IMR-90 (cell line): ENCODE data around the gene PCGF6. TPM values are rescaled to one million over a fixed set of nuclear protein-coding genes. Genes with fewer than 3 reads are reported as not detected.

Experiments
- ATAC-seq: fragments of 200-7000 bp; cut with Tn5 transposase; 2 replicates; pipeline ENCODE4 v1.9.1; 2020; ENCODE audit warnings: low read depth, mild to moderate bottlenecking, moderate library complexity
- BruUV-seq: library from RNA; stranded (reverse); fragments of 400-500 nt; replicated peaks from 2 replicates; lab custom pipeline; 2021; lab: Mats Ljungman, UMichigan
- CTCF ChIA-PET: fragments of 300-600 bp; formaldehyde crosslinking; extraction: SDS; loops from one replicate; lab custom pipeline; 2021; ENCODE audit warnings: antibody characterized with exemption; lab: Yijun Ruan, JAX
- POLR2A ChIA-PET: fragments of 300-600 bp; sonication (Branson Sonifier 250); formaldehyde crosslinking; loops from one replicate; lab custom pipeline; 2022; ENCODE audit warnings: antibody characterized with exemption; ENCODE audit not compliant: unreplicated experiment; lab: Charles Lee
- DNase-seq: peaks from one replicate; pipeline ENCODE4 v3.0.0; 2013
- H2AFZ ChIP-seq: replicated peaks from 2 replicates; pipeline ENCODE3; 2013; ENCODE audit warnings: low read length, mild to moderate bottlenecking; ENCODE audit not compliant: poor library complexity
- H2AK5ac ChIP-seq: 2 replicates; pipeline ENCODE4 v1.6.1; 2013; ENCODE audit warnings: low read depth, low read length, inconsistent platforms
- H2AK9ac ChIP-seq: replicated peaks from 2 replicates; pipeline ENCODE3; 2013; ENCODE audit warnings: mild to moderate bottlenecking, low read depth, low read length, moderate library complexity; ENCODE audit not compliant: poor library complexity
- H2BK120ac ChIP-seq: 2 replicates; pipeline ENCODE4 v1.6.1; 2013; ENCODE audit warnings: low read depth, low read length, inconsistent platforms
- H2BK15ac ChIP-seq: 3 replicates; pipeline ENCODE4 v1.6.1; 2013; ENCODE audit warnings: low read depth, low read length, inconsistent platforms
- H2BK20ac ChIP-seq: 2 replicates; pipeline ENCODE4 v1.6.1; 2013; ENCODE audit warnings: low read depth, mild to moderate bottlenecking, inconsistent platforms, low read length, moderate library complexity
- H2BK5ac ChIP-seq: 2 replicates; pipeline ENCODE4 v1.6.1; 2013; ENCODE audit warnings: mild to moderate bottlenecking, low read depth, low read length, inconsistent platforms; ENCODE audit not compliant: poor library complexity, severe bottlenecking
- H3K14ac ChIP-seq: replicated peaks from 2 replicates; pipeline ENCODE4 v1.6.1; 2013; ENCODE audit warnings: low read depth, low read length, inconsistent platforms
- H3K18ac ChIP-seq: 2 replicates; pipeline ENCODE4 v1.6.1; 2013; ENCODE audit warnings: low read depth, low read length, control low read depth
- H3K23ac ChIP-seq: 2 replicates; pipeline ENCODE4 v1.6.1; 2013; ENCODE audit warnings: low read depth, low read length, inconsistent platforms
- H3K27ac ChIP-seq: 2 replicates; pipeline ENCODE4 v1.5.1; 2013; ENCODE audit warnings: mild to moderate bottlenecking, control low read depth, low read length; ENCODE audit not compliant: insufficient read depth
- H3K27me3 ChIP-seq: 2 replicates; pipeline ENCODE4 v1.6.1; 2013; ENCODE audit warnings: low read length; ENCODE audit not compliant: control insufficient read depth, insufficient read depth
- H3K36me3 ChIP-seq: 2 replicates; pipeline ENCODE4 v1.6.1; 2013; ENCODE audit warnings: low read length, mixed read lengths; ENCODE audit not compliant: control insufficient read depth, insufficient read depth
- H3K4ac ChIP-seq: 2 replicates; pipeline ENCODE4 v1.6.1; 2013; ENCODE audit warnings: low read depth, low read length, inconsistent platforms
- H3K4me1 ChIP-seq: 2 replicates; pipeline ENCODE4 v1.6.1; 2013; ENCODE audit warnings: low read length, mixed read lengths; ENCODE audit not compliant: control insufficient read depth, insufficient read depth
- H3K4me2 ChIP-seq: 2 replicates; pipeline ENCODE4 v1.6.1; 2013; ENCODE audit warnings: low read depth, mild to moderate bottlenecking, control low read depth, low read length, moderate library complexity
- H3K4me3 ChIP-seq: 2 replicates; pipeline ENCODE4 v1.5.1; 2013; ENCODE audit warnings: low read depth, mild to moderate bottlenecking, control low read depth, low read length, moderate library complexity; ENCODE audit not compliant: insufficient read depth
- H3K56ac ChIP-seq: 2 replicates; pipeline ENCODE4 v1.6.1; 2013; ENCODE audit warnings: low read length, inconsistent platforms; ENCODE audit not compliant: insufficient read depth; ENCODE audit errors: extremely low read depth
- H3K79me1 ChIP-seq, 2 experiments: 2 replicates each; pipeline ENCODE4 v1.6.1; 2013; ENCODE audit warnings: low read length in 2 of 2, inconsistent platforms in 1 of 2, low read depth in 1 of 2
- H3K9ac ChIP-seq: 2 replicates; pipeline ENCODE4 v1.6.1; 2013; ENCODE audit warnings: low read depth, low read length, control low read depth
- H3K9me1 ChIP-seq: 2 replicates; pipeline ENCODE4 v1.6.1; 2013; ENCODE audit warnings: low read length, inconsistent platforms; ENCODE audit not compliant: insufficient read depth
- H3K9me3 ChIP-seq: 2 replicates; pipeline ENCODE4 v1.6.1; 2013; ENCODE audit warnings: low read length; ENCODE audit not compliant: control insufficient read depth, insufficient read depth
- H4K20me1 ChIP-seq: 2 replicates; pipeline ENCODE4 v1.6.1; 2013; ENCODE audit warnings: low read length, inconsistent platforms; ENCODE audit not compliant: insufficient read depth
- H4K5ac ChIP-seq: 2 replicates; pipeline ENCODE4 v1.6.1; 2013; ENCODE audit warnings: mild to moderate bottlenecking, low read depth, low read length, control low read depth
- H4K8ac ChIP-seq, 2 experiments: 2 replicates each; pipeline ENCODE4 v1.6.1; 2013; ENCODE audit warnings: low read depth in 2 of 2, low read length in 2 of 2, control low read depth in 1 of 2, inconsistent platforms in 1 of 2
- H4K91ac ChIP-seq: 2 replicates; pipeline ENCODE4 v1.6.1; 2013; ENCODE audit warnings: low read depth, low read length, inconsistent platforms; ENCODE audit not compliant: insufficient read depth
- MXI1 ChIP-seq: IDR thresholded peaks from 2 replicates; pipeline ENCODE4 v1.6.1; 2012; ENCODE audit warnings: low read depth, mild to moderate bottlenecking, low read length, moderate library complexity, borderline replicate concordance
- NFE2L2 ChIP-seq: fragments of 150-350 bp; IDR thresholded peaks from 2 replicates; pipeline ENCODE4 v1.6.1; 2016; ENCODE audit warnings: low read depth, mild to moderate bottlenecking, low read length
- POLR2A ChIP-seq: IDR thresholded peaks from 2 replicates; pipeline ENCODE4 v1.6.1; 2012; ENCODE audit warnings: mild to moderate bottlenecking, low read depth, low read length
- RCOR1 ChIP-seq: IDR thresholded peaks from 2 replicates; pipeline ENCODE4 v1.6.1; 2012; ENCODE audit warnings: mild to moderate bottlenecking, low read length, improper control_type of control experiment; ENCODE audit not compliant: insufficient replicate concordance
- WGBS, 2 experiments: methylation state at CpG; one replicate each; pipeline versions ENCODE4 v1.1.5 to v1.1.7; 2013; ENCODE audit warnings: missing lambda C conversion rate in 2 of 2; ENCODE audit not compliant: insufficient read length in 1 of 2; ENCODE audit errors: extremely low coverage in 2 of 2; 5-methylcytosine and 5-hydroxymethylcytosine counted together
- dilution Hi-C: fragments of 300-500 bp; cut with HindIII; formaldehyde crosslinking; loops from one replicate; pipeline ENCODE4 v1.14.3; 2018; ENCODE audit warnings: low sequenced_read_pairs; ENCODE audit not compliant: unreplicated experiment
- in situ Hi-C: fragments of 300-500 bp; cut with MboI; formaldehyde crosslinking; loops from 3 replicates; pipeline ENCODE4 v1.14.3; 2019; ENCODE audit warnings: low sequenced_read_pairs, inconsistent platforms, mixed read lengths
- intact Hi-C: fragments of 100-400 bp; cut with micrococcal nuclease; formaldehyde crosslinking; loops from 2 replicates; pipeline ENCODE4 v1.10.0; 2022
- polyA plus RNA-seq, 3 experiments: library from polyadenylated mRNA; depleted of rRNA; stranded (reverse); fragments of >200 nt; gene quantifications; 2 replicates each; pipeline ENCODE4 v1.2.3, GENCODE V29; 2012; ENCODE audit warnings: low replicate concordance in 1 of 3
- total RNA-seq: library from RNA; depleted of rRNA; stranded (reverse); fragments of >200 nt; gene quantifications from 2 replicates; pipeline ENCODE4 v1.2.3, GENCODE V29; 2012

Gene PCGF6
- total and polyA plus RNA-seq, 2 of the 4 experiments (the other 2 are of a cell fraction), result 4.9 to 6.5 TPM

- Histone ChIP-seq H3K9me1 (no peaks in the 10 kb centered on the region), H3K14ac (no peak overlapping the region), H2BK20ac (no peak overlapping the region), H4K20me1 (no peaks in the 10 kb centered on the region), H2AK5ac (no peak overlapping the region), H3K27ac (no peak overlapping the region), H3K79me1 (peaks cover 4% of the 10 kb centered on the region in 2 experiments; a peak in 2 of 4 replicates), H3K56ac (no peak overlapping the region), H3K27me3 (no peaks in the 10 kb centered on the region), H3K4ac (no peak overlapping the region), H2BK120ac (no peak overlapping the region), H3K9ac (no peak overlapping the region), H3K4me1 (no peaks in the 10 kb centered on the region), H3K23ac (no peak overlapping the region), H3K4me2 (no peak overlapping the region), H3K9me3 (no peaks in the 10 kb centered on the region), H4K5ac (no peak overlapping the region), H4K91ac (no peak overlapping the region), H2BK15ac (no peak overlapping the region), H3K36me3 (peaks cover 27% of the 10 kb centered on the region), H2AK9ac (no peak overlapping the region), H2BK5ac (no peak overlapping the region), H3K4me3 (no peak overlapping the region), H3K18ac (no peak overlapping the region), H2AFZ (no peak overlapping the region), H4K8ac (no peak overlapping the region)
- CTCF ChIA-PET, result interaction anchor here (0.6 kb wide), 1 partner anchor 8 kb away, joined by 4 read pairs; no protein-coding TSS in a partner anchor
- ATAC-seq (no peak), DNase-seq (no peak)
- TF ChIP-seq POLR2A, result no peak
- no peak for TF ChIP-seq NFE2L2
- no peak for TF ChIP-seq RCOR1
- TF ChIP-seq MXI1, result no peak
- intact Hi-C loops (no loop called here), in situ Hi-C loops (no loop called here), dilution Hi-C loops (no loop called here)
- no TSS peak for BruUV-seq
- WGBS, 2 experiments, result no CpG with 5 or more reads among the region's 7 CpGs
- POLR2A ChIA-PET, result no interaction called here
Observed at GRCh38 chr10:103327906-103328305, 23.0 kb downstream of the PCGF6 start.
